Stimulated activated CD4-positive, alpha-beta T cell treated with anti-CD3 and anti-CD28 coated beads, Interleukin-15, amount 100 ng/mL, for 48 hours (primary cell): ENCODE results near the gene PIGT.

ENCODE experiments used
- DNase-seq, 2 donors: peaks; one replicate each; pipeline ENCODE4 v3.0.0-alpha.2; 2020; ENCODE audit warnings: low read depth in 2 of 2

The PIGT gene

DNA sequence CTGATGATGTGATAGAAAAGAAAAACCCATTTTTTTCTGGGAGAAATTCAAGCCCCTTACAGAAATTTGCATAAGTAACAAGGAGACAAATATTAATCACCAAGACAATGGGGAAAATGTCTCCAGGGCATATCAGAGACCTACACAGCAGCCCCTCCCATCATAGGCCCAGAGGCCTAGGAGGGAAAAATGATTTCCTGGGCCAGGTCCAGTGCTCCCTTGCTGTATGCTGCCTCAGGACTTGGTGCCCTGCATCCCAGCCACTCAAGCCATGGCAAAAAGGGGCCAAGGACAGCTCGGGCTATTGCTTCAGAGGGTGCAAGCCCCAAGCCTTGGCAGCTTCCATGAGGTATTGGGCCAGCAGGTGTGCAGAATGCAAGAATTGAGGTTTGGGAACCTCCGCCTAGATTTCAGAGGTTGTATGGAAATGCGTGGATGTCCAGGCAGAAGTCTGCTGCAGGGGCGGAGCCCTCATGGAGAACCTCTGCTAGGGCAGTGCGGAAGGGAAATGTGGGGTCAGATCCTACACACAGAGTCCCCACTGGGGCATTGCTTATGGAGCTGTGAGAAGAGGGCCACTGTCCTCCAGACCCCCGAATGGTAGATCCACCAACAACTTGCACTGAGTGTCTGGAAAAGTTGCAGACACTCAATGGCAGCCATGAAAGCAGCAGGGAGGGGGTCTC lies 15.5 kb upstream of the PIGT start:
- no peak for DNase-seq

DNA sequence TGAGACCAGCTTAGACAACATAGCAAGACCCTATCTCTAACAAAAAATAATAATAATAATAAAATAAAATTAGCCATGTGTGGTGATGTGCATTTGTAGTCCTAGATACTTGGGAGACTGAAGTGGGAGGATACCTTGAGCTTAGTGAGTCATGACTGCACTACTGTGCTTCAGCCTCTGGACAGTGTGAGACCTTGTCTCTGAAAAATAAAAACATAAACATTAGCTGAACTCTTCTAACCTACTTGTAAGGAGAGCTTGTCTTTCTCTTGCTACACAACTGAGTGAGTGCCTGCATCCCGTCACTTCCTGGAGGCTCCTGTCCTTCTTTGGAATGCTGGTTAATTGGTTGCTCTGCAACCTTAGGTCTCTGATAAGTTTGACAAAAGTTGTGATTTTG lies 13.0 kb upstream of the PIGT start:
- DNase-seq, result no peak

DNA sequence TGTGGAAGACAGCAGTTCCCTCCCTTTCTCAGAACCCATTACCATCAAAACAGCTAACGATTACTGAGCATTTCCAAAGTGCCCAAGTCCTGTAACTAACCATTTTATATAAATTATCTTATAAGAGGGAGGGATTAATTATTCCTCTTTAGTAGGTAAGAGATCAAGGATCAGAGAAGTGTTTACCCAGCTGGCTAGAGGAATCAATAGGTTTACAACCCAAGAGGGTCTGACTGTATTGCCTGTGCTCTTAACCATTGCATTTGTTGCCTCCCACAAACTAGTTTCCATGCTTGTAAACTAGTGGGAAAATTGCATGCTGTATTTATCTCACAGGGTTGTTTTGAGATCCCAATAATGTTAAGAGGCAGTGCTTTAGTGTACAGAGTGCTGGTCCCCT lies 11.5 kb upstream of the PIGT start:
- no peak for DNase-seq

DNA sequence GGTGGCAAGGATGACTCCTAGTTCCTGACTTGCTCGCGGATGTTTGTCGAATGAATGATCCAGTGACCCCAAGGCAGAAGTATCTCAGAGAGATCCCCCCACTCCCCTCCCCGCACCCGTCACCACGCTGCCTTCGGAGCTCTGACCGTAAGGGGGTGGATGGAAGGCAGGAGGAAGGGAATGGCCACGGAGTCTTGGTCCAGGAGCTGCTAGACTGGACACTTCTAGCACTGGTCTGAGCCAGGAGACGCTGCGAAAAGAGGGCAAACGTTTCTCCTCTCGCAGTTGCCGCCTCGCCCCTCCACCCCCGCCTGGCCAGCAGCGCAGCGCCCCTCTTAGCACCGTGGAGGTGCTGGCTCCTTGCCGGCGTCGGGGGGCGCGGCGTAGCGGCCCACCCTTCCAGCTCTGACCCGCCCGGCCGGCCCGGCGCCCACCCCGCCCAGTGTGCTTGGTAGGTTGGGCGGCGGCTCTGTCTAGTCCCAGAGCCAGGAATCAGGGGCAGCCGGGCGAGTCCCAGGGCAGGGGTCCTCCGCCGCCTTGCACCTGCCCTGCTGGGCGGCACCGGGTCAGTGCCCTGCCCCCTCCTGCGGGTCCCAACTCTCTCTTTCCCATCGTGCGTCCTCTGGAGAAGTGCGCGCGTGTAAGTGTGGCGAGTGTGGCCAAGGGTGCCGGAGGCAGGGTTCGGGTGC lies 10.2 kb upstream of the PIGT start:
- DNase-seq, result no peak

DNA sequence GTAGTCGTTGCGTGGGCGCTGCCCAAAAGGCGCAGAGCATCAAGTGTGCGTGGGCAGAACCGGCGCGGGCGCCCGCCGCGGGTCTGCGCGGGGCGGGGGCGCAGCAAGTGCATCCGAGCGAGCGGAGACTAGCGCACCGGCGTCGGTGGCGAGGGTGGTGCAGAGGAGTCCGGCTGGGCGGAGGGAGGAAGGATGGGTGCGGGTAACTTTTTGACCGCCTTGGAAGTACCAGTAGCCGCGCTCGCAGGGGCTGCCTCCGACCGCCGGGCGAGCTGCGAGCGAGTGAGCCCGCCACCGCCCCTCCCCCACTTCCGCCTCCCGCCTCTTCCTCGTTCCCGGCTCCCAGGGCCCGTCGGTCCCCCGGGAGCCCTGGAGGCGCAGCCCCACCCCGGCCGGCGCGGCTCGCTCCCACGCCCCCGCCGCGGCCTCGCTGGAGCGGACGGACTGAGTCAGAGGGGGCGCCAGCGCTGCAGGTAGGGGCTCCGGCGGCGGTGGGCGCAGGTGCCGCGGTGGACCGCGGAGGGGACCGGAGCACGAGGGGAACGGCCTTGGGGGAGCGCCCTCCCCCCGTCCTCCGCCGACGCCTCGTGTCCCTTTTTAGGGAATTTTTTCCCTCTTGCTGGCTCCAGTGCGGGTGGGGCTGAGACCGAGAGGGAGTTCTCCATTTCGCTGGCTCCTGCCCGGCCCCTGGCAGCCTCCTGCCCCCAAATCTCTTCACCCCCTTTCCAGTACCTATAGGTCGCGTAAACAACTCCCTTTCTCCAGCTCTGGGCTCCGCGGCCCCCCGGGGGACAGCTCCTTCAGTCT lies 9.5 kb upstream of the PIGT start:
- no peak for DNase-seq

DNA sequence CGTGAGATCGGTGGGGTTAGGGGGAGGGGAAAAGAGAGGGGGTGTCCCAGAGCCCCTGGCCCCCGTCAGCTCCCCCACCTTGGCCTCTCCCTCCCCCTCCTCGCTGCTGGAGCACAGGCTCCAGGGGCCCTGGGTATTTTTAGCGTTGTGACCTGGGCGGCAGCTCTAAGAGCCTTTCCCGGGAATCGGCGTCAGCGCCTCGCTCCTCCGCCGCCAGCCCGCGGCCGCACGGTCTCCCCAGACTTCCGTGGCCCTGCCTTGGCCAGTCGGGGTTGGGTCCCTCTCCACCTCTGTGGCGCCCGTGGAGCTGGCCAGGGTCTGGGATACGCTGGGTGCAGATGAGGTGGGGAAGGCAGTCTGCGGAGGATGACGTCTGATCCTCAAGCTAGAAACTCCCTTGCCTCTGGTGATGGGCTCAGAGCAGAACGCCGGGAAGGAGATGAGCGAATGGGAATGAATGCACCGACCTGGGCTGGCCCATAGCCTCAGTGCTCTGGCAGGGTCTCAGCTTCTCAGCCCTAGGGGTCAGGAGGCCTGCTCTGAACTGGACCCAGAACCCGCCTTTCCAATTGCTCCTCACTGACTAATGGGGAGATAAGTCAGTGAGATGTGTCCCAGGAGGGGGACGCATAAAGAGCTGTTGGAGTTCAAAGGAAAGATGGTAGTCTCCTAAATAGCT lies 8.7 kb upstream of the PIGT start:
- no peak for DNase-seq

DNA sequence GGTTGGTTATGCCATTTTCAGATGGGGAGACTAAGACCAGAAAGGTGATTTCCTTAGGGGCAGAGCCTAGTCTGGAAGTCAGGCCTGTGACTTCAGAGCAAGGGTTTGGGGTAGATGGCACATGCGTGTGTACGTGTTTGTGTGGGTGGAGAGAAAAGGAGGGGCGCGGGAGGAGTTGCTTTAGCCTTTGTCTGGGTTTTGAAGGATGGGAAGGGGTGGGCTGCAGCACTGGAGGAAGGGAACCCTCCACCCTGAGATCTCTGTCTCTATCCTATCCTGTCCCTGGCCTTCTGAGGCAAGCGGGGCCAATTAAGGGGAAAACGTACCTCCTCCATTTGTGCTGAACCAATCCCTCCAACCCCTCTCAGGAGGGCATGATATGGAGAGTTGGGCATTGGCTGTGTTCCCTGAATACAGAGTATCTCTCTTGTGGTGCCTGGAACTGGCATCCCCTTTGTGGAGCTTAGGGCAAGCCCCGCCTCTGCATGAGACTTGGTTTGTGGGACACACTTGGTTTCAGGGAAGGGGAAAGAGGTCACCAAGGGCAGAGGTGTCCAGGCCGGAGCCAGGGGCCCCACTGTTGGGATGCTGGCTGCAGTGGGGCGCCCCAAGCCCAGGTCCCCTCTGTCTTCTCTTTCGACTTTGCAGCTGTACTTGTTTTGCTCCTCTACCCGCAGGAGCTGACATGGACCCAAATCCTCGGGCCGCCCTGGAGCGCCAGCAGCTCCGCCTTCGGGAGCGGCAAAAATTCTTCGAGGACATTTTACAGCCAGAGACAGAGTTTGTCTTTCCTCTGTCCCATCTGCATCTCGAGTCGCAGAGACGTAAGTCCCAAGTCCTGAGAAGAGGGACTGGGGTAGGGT lies 7.9 kb upstream of the PIGT start, which contains the start of gene DBNDD2:
Gene DBNDD2 (plus strand): TSS at position 507 of the 863 bp plus-strand sequence. CDS start 179 bp downstream, at position 686.
- no peak for DNase-seq

DNA sequence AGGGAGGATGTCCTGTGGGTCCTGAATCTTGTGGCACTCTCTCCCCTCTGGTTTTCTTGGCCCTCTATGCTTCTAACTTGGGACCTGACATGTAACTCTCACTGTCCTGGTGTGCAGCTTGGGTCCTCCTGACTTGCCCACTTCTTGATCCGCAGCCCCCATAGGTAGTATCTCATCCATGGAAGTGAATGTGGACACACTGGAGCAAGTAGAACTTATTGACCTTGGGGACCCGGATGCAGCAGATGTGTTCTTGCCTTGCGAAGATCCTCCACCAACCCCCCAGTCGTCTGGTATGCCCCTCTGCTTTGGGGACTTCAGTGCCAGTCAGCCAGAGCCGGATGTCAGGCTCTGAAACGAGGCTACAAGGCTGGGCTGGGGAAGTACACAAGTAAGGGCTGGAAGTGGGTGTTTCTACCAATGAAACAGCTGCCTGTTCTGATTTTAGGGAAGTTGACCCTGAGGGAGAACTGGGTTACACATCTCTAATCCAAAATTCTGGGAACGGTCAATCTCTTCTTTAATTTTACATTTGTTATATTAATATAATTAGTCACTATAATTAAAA lies 7.2 kb upstream of the PIGT start:
- DNase-seq, result no peak

DNA sequence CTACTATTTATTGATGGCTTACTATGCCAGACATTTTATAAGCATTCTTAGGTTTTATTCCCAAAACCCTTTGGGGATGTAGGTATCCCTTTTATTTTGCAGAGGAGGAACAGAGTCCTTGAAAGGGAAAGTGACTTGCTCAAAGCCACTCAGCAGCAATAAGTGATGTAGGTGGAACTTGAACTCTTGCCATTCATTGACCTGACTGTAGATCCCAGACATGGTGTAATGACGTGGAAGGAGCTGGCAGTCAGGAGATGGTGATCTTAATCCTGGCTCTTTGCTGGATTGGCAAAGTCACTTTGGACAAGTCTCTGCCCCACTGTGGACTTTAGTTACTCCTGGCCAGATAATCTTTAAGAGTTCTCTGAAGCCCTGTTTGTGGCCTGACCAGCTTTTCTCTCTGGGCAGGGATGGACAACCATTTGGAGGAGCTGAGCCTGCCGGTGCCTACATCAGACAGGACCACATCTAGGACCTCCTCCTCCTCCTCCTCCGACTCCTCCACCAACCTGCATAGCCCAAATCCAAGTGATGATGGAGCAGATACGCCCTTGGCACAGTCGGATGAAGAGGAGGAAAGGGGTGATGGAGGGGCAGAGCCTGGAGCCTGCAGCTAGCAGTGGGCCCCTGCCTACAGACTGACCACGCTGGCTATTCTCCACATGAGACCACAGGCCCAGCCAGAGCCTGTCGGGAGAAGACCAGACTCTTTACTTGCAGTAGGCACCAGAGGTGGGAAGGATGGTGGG lies 6.2 kb upstream of the PIGT start:
- DNase-seq, result no peak

DNA sequence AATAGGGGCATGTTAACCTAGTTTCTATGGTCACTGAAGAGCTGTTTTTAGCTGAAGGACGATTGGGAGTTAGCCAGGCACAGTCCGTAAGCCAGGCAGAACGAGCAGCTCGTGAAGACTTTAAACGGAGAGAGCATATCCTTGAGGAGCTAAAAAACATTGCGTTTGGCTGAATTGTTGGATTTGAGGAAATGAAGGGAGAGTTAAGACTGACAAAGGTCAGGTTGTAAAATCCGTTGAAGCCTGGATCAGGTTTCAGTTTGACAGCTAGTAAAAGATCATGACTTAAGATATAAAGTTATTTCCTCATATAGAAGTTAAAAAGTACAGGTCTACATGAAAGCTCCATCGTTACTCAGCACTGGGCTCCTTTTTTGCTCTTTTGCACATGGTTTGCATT lies 5.1 kb upstream of the PIGT start:
- DNase-seq, result no peak

DNA sequence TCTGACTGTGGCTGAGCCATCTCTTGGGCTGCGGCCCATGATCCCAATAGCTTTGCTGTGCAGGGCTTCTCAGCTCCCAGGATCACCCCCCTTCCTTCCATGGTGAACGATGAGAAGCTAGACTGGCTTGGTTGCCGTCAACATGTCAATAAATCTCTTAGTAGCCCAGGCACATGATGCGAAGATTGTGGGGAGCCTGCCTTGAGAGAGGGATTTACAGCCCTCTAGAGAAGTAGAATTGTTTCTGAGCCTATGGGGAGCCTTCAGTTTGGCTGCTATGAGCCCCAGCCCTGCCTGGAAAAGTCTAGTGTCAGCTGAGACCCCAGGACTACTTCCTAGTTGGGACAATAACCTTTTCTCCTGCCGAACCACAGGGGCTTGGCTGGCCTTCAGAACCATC lies 3.3 kb upstream of the PIGT start:
- no peak for DNase-seq

DNA sequence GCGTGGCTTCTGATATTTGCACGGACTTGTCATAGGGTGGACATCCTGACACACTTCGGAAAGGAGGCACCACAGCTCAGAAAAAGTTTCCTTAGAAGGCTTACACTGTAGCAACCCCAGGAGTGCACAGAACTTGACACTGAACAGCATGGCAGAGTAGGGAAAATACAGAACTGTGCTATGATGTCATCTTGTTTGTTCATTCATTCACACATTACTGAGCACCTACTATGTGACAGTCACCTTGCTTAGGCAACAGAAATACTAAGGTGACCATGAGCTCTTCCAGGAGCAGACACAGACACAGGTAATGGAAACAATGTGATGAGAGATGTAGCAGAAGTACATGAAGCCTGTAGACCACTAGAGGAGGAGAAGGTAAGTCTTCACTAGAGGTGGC lies 2.5 kb upstream of the PIGT start:
- no peak for DNase-seq

DNA sequence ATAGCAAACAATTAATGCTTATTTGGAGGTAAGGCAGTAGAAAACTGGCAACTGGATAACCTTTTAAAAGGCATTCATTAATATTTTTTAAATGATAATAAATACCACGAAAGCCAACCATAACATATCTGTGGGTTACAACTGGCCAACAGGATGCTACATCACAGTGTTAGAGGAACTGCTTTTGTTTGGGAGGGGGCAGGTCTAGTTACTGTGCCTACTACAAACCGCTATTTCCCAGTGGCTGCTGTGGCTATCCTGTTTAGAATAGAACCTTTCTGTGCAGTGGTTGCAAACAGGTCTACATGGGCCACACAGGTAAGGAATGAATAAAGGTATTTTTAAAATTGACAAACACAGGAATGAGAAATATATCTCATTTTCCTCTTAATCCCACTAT lies 976 bp downstream of the PIGT start:
- DNase-seq, result no peak

DNA sequence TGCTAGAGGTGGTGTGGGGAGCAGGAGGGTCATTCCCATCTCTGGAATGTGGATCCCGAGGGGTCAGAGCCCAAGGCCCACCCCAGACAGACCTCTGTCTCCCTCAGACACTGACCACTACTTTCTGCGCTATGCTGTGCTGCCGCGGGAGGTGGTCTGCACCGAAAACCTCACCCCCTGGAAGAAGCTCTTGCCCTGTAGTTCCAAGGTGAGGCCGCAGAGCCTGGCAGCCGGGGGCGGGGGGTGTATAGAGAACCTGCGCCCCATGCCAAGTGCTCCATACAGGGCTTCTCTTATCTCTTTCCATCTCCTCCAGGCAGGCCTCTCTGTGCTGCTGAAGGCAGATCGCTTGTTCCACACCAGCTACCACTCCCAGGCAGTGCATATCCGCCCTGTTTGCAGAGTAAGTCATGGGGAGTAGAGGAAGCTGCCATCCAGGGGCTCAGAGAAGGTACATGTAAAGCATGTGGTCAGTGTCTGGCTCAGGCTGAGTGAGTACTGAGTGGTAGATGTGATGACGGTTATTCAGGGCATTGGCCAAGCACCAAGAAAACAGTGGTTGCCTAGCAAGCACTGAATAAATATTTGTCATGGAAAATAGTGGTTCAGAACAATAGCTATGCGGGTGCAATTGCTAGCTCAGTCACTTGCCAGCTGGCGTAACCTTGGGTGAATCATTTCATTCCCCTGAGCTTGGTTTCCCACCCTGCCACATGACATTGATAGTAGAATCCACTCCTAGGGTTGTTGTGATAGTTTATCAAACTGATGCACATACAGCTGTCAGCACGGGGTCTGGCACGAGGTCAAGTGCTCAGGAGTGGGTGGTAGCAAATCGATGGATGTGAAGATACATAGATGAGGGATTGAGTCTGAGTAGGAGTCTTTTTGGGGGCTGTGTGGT lies 3.5 kb downstream of the PIGT start:
- no peak for DNase-seq

DNA sequence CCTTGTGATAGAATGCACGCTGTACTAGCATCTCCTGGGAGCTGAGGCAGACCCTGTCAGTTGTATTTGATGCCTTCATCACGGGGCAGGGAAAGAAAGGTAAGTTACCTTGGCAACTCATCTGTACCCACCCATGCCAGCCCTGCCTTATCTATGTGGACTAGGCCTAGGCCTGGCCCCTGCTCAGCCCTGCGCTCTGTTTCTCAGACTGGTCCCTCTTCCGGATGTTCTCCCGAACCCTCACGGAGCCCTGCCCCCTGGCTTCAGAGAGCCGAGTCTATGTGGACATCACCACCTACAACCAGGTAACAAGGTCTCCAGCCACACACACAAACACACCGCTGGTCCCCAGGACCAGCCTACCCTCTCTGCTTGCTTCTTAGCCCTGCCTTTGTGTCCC lies 4.2 kb downstream of the PIGT start:
- no peak for DNase-seq

DNA sequence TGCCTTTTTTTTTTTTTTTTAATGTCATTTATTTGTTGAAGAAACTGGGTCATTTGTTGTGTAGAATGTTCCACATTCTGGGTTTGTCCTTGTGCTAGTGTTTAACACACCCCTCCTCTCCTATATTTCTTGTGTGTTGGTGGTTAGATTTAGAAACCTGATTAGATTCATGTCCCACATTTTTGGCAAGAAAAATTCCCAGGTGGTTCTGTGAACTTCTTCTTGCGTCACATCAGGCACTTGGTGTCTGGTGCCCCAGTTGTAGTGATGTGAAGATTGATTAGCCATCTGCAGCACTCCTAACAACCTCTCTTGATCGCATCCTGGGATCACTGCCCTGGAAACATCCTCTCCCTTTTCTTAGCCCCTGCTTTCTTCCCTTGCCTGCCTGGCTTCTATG lies 7.8 kb downstream of the PIGT start:
- no peak for DNase-seq

DNA sequence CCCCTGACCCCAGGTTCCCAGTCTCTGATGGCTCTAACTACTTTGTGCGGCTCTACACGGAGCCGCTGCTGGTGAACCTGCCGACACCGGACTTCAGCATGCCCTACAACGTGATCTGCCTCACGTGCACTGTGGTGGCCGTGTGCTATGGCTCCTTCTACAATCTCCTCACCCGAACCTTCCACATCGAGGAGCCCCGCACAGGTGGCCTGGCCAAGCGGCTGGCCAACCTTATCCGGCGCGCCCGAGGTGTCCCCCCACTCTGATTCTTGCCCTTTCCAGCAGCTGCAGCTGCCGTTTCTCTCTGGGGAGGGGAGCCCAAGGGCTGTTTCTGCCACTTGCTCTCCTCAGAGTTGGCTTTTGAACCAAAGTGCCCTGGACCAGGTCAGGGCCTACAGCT lies 9.6 kb downstream of the PIGT start:
- no peak for DNase-seq

DNA sequence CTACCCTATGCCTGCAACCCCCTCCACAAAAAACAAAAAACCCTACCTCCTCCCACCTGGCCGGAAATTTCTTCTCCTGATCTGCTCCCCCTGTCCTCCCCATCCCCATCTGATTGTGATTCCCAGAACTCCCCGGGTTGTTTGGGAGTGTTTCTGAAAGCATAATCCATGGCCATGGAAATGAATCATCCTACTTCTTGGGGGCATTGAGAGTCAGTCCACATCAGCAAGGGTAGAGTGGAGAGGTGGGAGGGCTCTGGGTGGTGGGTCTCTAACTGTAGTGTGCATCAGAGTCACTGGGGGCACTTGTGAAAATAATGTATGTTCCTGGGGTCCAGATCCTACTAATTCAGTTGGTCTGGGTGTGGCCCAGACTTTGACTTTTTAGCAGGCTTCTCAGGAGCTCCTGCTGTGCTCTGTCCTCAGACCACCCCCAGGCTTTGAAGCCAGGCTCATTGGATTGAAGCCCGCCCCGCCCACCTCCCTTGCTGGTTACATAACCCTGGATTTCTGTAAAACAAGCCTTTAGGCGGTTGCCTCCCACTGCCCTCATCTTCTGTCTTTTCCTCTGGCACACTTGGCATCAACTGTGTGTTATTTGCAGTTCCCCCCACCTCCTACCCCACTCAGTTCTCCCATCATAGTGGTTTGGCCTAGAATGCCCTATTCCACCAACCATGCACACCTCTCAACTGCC lies 10.5 kb downstream of the PIGT start:
- no peak for DNase-seq
